GM10248 (cell line): Measurements from ENCODE around the gene EHD3.
"Not testable (repeated sequence)": the region's sequence is repeated elsewhere in the genome, so short reads cannot be mapped to it uniquely, and the experiment has no call there.

Experiments
- CTCF ChIA-PET: fragments of 300-600 bp; sonication (Branson Sonifier 250); formaldehyde crosslinking; extraction: SDS; loops from one replicate; lab custom pipeline; 2021; ENCODE audit warnings: antibody characterized with exemption; lab: Yijun Ruan, JAX
- POLR2A ChIA-PET: fragments of 350-650 bp; sonication (Branson Sonifier 250); formaldehyde crosslinking; extraction: SDS; loops from one replicate; lab custom pipeline; 2020; ENCODE audit warnings: antibody characterized with exemption; lab: Yijun Ruan, JAX
- DNase-seq: peaks from one replicate; pipeline ENCODE4 v3.0.0; 2012; ENCODE audit errors: extremely low spot score
- CTCF ChIP-seq: IDR thresholded peaks from 2 replicates; pipeline ENCODE4 v1.5.1; 2012; ENCODE audit warnings: mild to moderate bottlenecking, low read depth; ENCODE audit errors: extremely low read depth, missing control alignments, control extremely low read depth

The EHD3 gene

GRCh38 chr2:31282634-31283033, 48.7 kb downstream of the EHD3 start:
- POLR2A ChIA-PET: no interaction called here
- CTCF ChIA-PET: no interaction called here

GRCh38 chr2:31283193-31283919, 49.4 kb downstream of the EHD3 start:
- POLR2A ChIA-PET, DNase-seq, CTCF ChIA-PET: not testable (repeated sequence)

More at GRCh38 chr2:31282634-31283033, 48.7 kb downstream of the EHD3 start:
- TF ChIP-seq CTCF: no peak
- no peak for DNase-seq

GRCh38 chr2:31284107-31284506, 50.2 kb downstream of the EHD3 start:
- TF ChIP-seq CTCF: no peak
- DNase-seq: no peak
- POLR2A ChIA-PET: no interaction called here
- CTCF ChIA-PET: no interaction called here

GRCh38 chr2:31286230-31286629, 52.3 kb downstream of the EHD3 start:
- CTCF ChIA-PET: interaction anchor here (1.3 to 1.4 kb wide), 2 partner anchors 48 kb away, joined by 3 to 4 read pairs; no protein-coding TSS in a partner anchor
- POLR2A ChIA-PET: no interaction called here
- TF ChIP-seq CTCF: no peak
- no peak for DNase-seq

- POLR2A ChIA-PET: no interaction called here
- TF ChIP-seq CTCF: no peak
- DNase-seq: no peak
- CTCF ChIA-PET: interaction anchor here (1.0 to 1.4 kb wide), 3 partner anchors 19 to 47 kb away, joined by 3 to 4 read pairs (median 4); no protein-coding TSS in a partner anchor
Measured at GRCh38 chr2:31286961-31287550, 53.1 kb downstream of the EHD3 start.

GRCh38 chr2:31287654-31288053, 53.7 kb downstream of the EHD3 start:
- no peak for DNase-seq
- CTCF ChIA-PET: interaction anchor here (1.0 to 1.4 kb wide), 3 partner anchors 20 to 46 kb away, joined by 3 to 4 read pairs (median 4); no protein-coding TSS in a partner anchor
- no peak for TF ChIP-seq CTCF
- POLR2A ChIA-PET: no interaction called here

- TF ChIP-seq CTCF: no peak
- ChIA-PET CTCF (interaction anchor here (1.6 to 1.7 kb wide), 2 partner anchors 15 to 86 kb away, joined by 3 to 4 read pairs; no protein-coding TSS in a partner anchor), POLR2A (no interaction called here)
- no peak for DNase-seq
Measured at GRCh38 chr2:31294196-31294595, 60.2 kb downstream of the EHD3 start.
